PC-9 (cell line): ENCODE results near the gene WDR93. TPM values are rescaled to one million over a fixed set of nuclear protein-coding genes. Genes with fewer than 3 reads are reported as not detected.
A peak's percentile ranks its signal among the peaks of the same experiment; 100 is the strongest.

Experiments
- BruUV-seq: library from RNA; stranded (reverse); fragments of 400-500 nt; replicated peaks from 2 replicates; lab custom pipeline; 2021; lab: Mats Ljungman, UMichigan
- CTCF ChIA-PET: fragments of 300-600 bp; sonication (Branson Sonifier 250); formaldehyde crosslinking; loops from one replicate; lab custom pipeline; 2022; ENCODE audit warnings: antibody characterized with exemption; lab: Charles Lee
- POLR2A ChIA-PET: fragments of 300-600 bp; sonication (Branson Sonifier 250); formaldehyde crosslinking; loops from one replicate; lab custom pipeline; 2022; ENCODE audit warnings: antibody characterized with exemption; ENCODE audit not compliant: unreplicated experiment; lab: Charles Lee
- DNase-seq, 2 experiments: peaks; one replicate each; pipeline versions ENCODE4 v3.0.0 to v3.0.0-alpha.2; 2015 to 2022; ENCODE audit warnings: mixed read lengths in 1 of 2
- H2AFZ ChIP-seq: fragments of 200-600 bp; sonication (generic); 2 replicates; pipeline ENCODE4 v1.8.1; 2017; ENCODE audit warnings: antibody characterized with exemption
- H3F3A ChIP-seq: fragments of 200-600 bp; sonication (generic); 2 replicates; pipeline ENCODE4 v1.8.1; 2017; ENCODE audit warnings: antibody characterized with exemption, mild to moderate bottlenecking, low read depth; ENCODE audit not compliant: insufficient read depth
- H3K27ac ChIP-seq: fragments of 200-600 bp; sonication (generic); 2 replicates; pipeline ENCODE4 v1.6.1; 2016; ENCODE audit warnings: mixed run types
- H3K27me3 ChIP-seq: fragments of 200-600 bp; sonication (generic); 2 replicates; pipeline ENCODE4 v1.6.1; 2016; ENCODE audit warnings: low read depth, mixed run types; ENCODE audit not compliant: insufficient read depth
- H3K36me3 ChIP-seq: fragments of 200-600 bp; sonication (generic); 2 replicates; pipeline ENCODE4 v1.6.1; 2016; ENCODE audit warnings: low read depth, mixed run types
- H3K4me1 ChIP-seq: fragments of 200-600 bp; sonication (generic); replicated peaks from 2 replicates; pipeline ENCODE4 v1.6.1; 2016; ENCODE audit warnings: mixed run types; ENCODE audit not compliant: insufficient read depth
- H3K4me2 ChIP-seq: fragments of 200-600 bp; sonication (generic); 2 replicates; pipeline ENCODE4 v1.6.1; 2017; ENCODE audit warnings: mixed run types
- H3K4me3 ChIP-seq: fragments of 200-600 bp; sonication (generic); 2 replicates; pipeline ENCODE4 v1.6.1; 2016; ENCODE audit warnings: mixed run types
- H3K79me2 ChIP-seq: fragments of 200-600 bp; sonication (generic); 2 replicates; pipeline ENCODE4 v1.6.1; 2017; ENCODE audit warnings: low read depth, mixed run types
- H3K9me2 ChIP-seq: fragments of 200-600 bp; sonication (generic); 2 replicates; pipeline ENCODE4 v1.8.1; 2017; ENCODE audit warnings: mild to moderate bottlenecking; ENCODE audit not compliant: insufficient read depth
- H3K9me3 ChIP-seq: fragments of 200-600 bp; sonication (generic); 2 replicates; pipeline ENCODE4 v1.8.1; 2016; ENCODE audit warnings: low read depth; ENCODE audit not compliant: insufficient read depth
- H4K20me1 ChIP-seq: fragments of 200-600 bp; sonication (generic); 2 replicates; pipeline ENCODE4 v1.8.1; 2017; ENCODE audit not compliant: insufficient read depth
- EZH2 ChIP-seq: fragments of 200-600 bp; sonication (generic); IDR thresholded peaks from 2 replicates; pipeline ENCODE4 v1.8.0; 2017; ENCODE audit warnings: antibody characterized with exemption, low read depth
- intact Hi-C: fragments of 100-400 bp; cut with micrococcal nuclease; formaldehyde crosslinking; loops from one replicate; pipeline ENCODE4 v1.10.0; 2022; ENCODE audit not compliant: unreplicated experiment
- total RNA-seq: library from RNA; stranded (reverse); gene quantifications from 2 replicates; pipeline ENCODE4 v1.2.3, GENCODE V29; 2021
- TF ChIP-seq, protein P1 (sequence below): fragments of 200-600 bp; sonication (generic); conservative IDR thresholded peaks from 2 replicates; pipeline ENCODE4 v1.6.1; 2017; ENCODE audit warnings: mixed run types, antibody characterized with exemption, mild to moderate bottlenecking, moderate library complexity

The WDR93 gene
- total RNA-seq, 1 experiment from 2014 or later = 1.8 TPM

DNA sequence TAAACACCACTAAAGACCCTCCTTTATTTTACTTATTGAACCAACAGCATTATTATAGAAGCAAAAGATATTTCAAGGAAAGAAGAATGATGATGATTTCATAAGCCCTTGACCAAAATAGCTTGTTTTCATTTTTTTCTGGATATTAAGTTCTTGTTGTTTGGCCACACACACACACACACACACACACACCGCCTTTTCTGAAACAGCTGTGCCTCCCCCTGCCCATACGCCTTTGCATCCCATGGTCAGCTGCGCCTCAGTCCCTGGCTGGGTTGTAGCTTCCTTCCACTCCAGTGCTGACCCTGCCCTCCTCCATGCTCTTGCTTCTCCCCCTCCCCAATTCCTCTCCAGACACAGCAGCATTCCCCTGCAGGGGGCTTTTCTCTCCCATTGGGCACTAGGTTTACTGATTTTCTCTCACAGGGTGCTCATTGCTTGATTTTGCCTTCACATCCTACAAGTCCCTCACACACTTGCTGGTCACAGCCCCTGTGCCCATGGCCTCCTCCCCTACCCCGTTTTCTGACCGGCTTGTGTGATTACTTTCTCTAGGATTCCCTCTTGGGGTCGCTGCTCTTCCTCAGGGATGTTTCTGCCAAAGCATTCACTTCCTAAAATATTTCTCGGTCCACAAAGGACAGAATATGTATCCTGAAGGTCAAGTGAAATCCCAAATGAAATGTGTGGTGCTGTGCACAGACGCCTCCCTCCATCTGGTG lies 42.0 kb downstream of the WDR93 start:
- POLR2A ChIA-PET = no interaction called here
- BruUV-seq = no TSS peak
- intact Hi-C loops = no loop called here
- Histone ChIP-seq H4K20me1 (no peaks in the 10 kb centered on the region), H3K27me3 (no peaks in the 10 kb centered on the region), H2AFZ (no peak overlapping the region), H3K79me2 (no peaks in the 10 kb centered on the region), H3K4me2 (no peak overlapping the region), H3K9me2 (no peaks in the 10 kb centered on the region), H3K27ac (no peak overlapping the region), H3F3A (no peaks in the 10 kb centered on the region), H3K4me1 (no peaks in the 10 kb centered on the region), H3K36me3 (no peaks in the 10 kb centered on the region), H3K9me3 (no peaks in the 10 kb centered on the region), H3K4me3 (no peak overlapping the region)
- CTCF ChIA-PET = no interaction called here
- TF ChIP-seq EZH2 = no peak
- TF ChIP-seq, protein P1, sequence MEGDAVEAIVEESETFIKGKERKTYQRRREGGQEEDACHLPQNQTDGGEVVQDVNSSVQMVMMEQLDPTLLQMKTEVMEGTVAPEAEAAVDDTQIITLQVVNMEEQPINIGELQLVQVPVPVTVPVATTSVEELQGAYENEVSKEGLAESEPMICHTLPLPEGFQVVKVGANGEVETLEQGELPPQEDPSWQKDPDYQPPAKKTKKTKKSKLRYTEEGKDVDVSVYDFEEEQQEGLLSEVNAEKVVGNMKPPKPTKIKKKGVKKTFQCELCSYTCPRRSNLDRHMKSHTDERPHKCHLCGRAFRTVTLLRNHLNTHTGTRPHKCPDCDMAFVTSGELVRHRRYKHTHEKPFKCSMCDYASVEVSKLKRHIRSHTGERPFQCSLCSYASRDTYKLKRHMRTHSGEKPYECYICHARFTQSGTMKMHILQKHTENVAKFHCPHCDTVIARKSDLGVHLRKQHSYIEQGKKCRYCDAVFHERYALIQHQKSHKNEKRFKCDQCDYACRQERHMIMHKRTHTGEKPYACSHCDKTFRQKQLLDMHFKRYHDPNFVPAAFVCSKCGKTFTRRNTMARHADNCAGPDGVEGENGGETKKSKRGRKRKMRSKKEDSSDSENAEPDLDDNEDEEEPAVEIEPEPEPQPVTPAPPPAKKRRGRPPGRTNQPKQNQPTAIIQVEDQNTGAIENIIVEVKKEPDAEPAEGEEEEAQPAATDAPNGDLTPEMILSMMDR = no peak
- no peak for DNase-seq

DNA sequence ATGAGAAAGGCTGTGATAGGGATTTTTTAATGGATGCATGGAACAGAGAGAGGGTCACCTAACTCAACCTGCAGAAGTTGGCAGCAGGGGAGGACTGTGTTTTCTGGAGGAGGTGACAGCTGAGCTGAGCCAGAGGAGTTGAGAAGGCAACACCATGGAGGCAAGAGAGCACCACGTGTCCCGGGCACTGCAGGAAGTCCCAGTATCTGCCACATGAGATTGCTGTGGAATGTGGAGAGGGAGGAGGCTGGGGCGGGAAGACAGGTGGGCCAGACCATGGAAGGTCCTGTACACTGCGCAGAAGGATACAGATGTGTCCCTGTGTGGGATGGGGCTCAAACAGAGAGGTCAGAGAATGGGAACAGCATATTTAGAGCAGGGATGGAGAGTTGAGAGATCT lies 45.2 kb downstream of the WDR93 start:
- no peak overlapping the region for H3K4me3 ChIP-seq
- DNase-seq = no peak
- H3K27ac ChIP-seq = no peak overlapping the region
- BruUV-seq = no TSS peak
- ChIA-PET CTCF (no interaction called here), POLR2A (no interaction called here)
- H3K27me3 ChIP-seq = no peaks in the 10 kb centered on the region
- no peaks in the 10 kb centered on the region for H3K36me3 ChIP-seq
- H3K4me2 ChIP-seq = no peak overlapping the region
- no peaks in the 10 kb centered on the region for H3K9me3 ChIP-seq
- no peaks in the 10 kb centered on the region for H3K4me1 ChIP-seq
- TF ChIP-seq, protein P1 = no peak
- TF ChIP-seq EZH2 = no peak
- H3K79me2 ChIP-seq = no peaks in the 10 kb centered on the region
- no peaks in the 10 kb centered on the region for H4K20me1 ChIP-seq
- no peak overlapping the region for H2AFZ ChIP-seq
- intact Hi-C loops = no loop called here
- no peaks in the 10 kb centered on the region for H3F3A ChIP-seq
- no peaks in the 10 kb centered on the region for H3K9me2 ChIP-seq

DNA sequence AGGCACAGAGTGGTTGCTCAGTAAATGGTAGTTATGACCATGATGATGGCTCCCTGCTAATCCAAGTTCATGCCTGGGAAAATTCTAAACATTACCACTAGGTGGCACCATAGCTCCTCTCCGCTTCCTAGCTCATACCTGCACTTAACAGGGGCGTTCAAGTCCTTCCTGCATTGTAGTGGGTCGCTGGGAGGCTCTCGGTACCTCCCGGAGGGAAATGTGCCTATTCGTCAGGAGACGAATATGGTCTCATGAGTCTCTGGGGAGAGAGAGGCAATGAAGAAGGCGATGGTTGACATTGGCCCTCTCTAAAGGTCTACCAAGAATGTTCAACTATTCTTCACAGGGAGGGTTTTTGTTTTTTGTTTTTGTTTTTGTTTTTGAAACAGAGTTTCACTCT lies 49.5 kb downstream of the WDR93 start:
- Histone ChIP-seq H3K4me1 (no peaks in the 10 kb centered on the region), H3K27ac (no peak overlapping the region), H3K27me3 (no peaks in the 10 kb centered on the region), H3K79me2 (no peaks in the 10 kb centered on the region), H3K9me3 (no peaks in the 10 kb centered on the region), H3K4me2 (peak overlapping the region; percentile 57), H3K36me3 (no peaks in the 10 kb centered on the region), H4K20me1 (no peaks in the 10 kb centered on the region), H3K9me2 (no peaks in the 10 kb centered on the region), H3F3A (0 out of 2 replicates have a peak, but pooled peaks cover 6% of the 10 kb centered on the region), H2AFZ (no peak overlapping the region), H3K4me3 (no peak overlapping the region)
- intact Hi-C loops = loop anchor here (1.0 to 5.0 kb wide), 4 partner anchors 83 to 347 kb away; partner anchors contain the start of gene KIF7
- POLR2A ChIA-PET = interaction anchor here (0.5 to 1.0 kb wide), 2 partner anchors 77 to 135 kb away, joined by 3 to 6 read pairs; no protein-coding TSS in a partner anchor
- CTCF ChIA-PET = interaction anchor here (0.6 to 2.1 kb wide), 9 partner anchors 12 to 310 kb away, joined by 3 to 16 read pairs (median 4); no protein-coding TSS in a partner anchor
- TF ChIP-seq, protein P1 = peak; percentile 94
- TF ChIP-seq EZH2 = no peak
- DNase-seq = peak; percentile 61 to 64
- BruUV-seq = no TSS peak
